IPS-NIHi7 (cell line): ENCODE results near the gene SH3BP2.

Experiments
- DNase-seq: peaks from one replicate; pipeline ENCODE4 v3.0.0; 2012; ENCODE audit warnings: mixed read lengths; ENCODE audit errors: extremely low spot score

The SH3BP2 gene

GRCh38 chr4:2819244-2820215, 26.6 kb downstream of the SH3BP2 start:
- no peak for DNase-seq

- no peak for DNase-seq
Measured at GRCh38 chr4:2820216-2820982, 27.5 kb downstream of the SH3BP2 start.

GRCh38 chr4:2822461-2823300, 29.8 kb downstream of the SH3BP2 start:
- no peak for DNase-seq

- DNase-seq: no peak
Measured at GRCh38 chr4:2823301-2823670, 30.4 kb downstream of the SH3BP2 start.

GRCh38 chr4:2823671-2824328, 30.9 kb downstream of the SH3BP2 start:
- DNase-seq: no peak

GRCh38 chr4:2824329-2824835, 31.5 kb downstream of the SH3BP2 start:
- no peak for DNase-seq

- DNase-seq: no peak
Measured at GRCh38 chr4:2824836-2825381, 32.0 kb downstream of the SH3BP2 start.

- DNase-seq: no peak
Measured at GRCh38 chr4:2825740-2826139, 32.9 kb downstream of the SH3BP2 start.

GRCh38 chr4:2827071-2827873, 34.4 kb downstream of the SH3BP2 start:
- no peak for DNase-seq

GRCh38 chr4:2827874-2828751, 35.2 kb downstream of the SH3BP2 start:
- no peak for DNase-seq

- DNase-seq: no peak
Measured at GRCh38 chr4:2828758-2829181, 35.9 kb downstream of the SH3BP2 start.

- no peak for DNase-seq
Measured at GRCh38 chr4:2829321-2829932, 36.5 kb downstream of the SH3BP2 start.

- no peak for DNase-seq
Measured at GRCh38 chr4:2829933-2830451, 37.1 kb downstream of the SH3BP2 start.

- no peak for DNase-seq
Measured at GRCh38 chr4:2830632-2831610, 38.0 kb downstream of the SH3BP2 start.

GRCh38 chr4:2831611-2832308, 38.9 kb downstream of the SH3BP2 start:
- DNase-seq: no peak

GRCh38 chr4:2832309-2832980, 39.6 kb downstream of the SH3BP2 start:
- DNase-seq: no peak
